CD4-positive, CD25-positive, alpha-beta regulatory T cell (primary cell): ENCODE data around the gene OR7A17. TPM values are rescaled to one million over a fixed set of nuclear protein-coding genes. Genes with fewer than 3 reads are reported as not detected.

Experiments used
- ATAC-seq, 2 donors: fragments of 150-1000 bp; cut with Tn5 transposase; one replicate each; pipeline ENCODE4 v1.10.0; 2021; ENCODE audit warnings: low read depth in 2 of 2, moderate number of reproducible peaks in 2 of 2, moderate library complexity in 1 of 2
- DNase-seq, 3 donors: peaks; one replicate each; pipeline versions ENCODE4 v3.0.0 to v3.0.0-alpha.2; 2012 to 2022; ENCODE audit warnings: mixed read lengths in 1 of 3
- H3K27ac ChIP-seq: one replicate; pipeline ENCODE4 v1.7.0; 2013; ENCODE audit warnings: mild to moderate bottlenecking, low read length; ENCODE audit not compliant: insufficient read depth, poor library complexity, severe bottlenecking
- H3K27me3 ChIP-seq: one replicate; pipeline ENCODE4 v1.7.0; 2013; ENCODE audit warnings: low read length; ENCODE audit not compliant: control insufficient read depth, insufficient read depth
- H3K36me3 ChIP-seq: one replicate; pipeline ENCODE4 v1.7.0; 2013; ENCODE audit warnings: mild to moderate bottlenecking, low read length, moderate library complexity; ENCODE audit not compliant: control insufficient read depth, insufficient read depth
- H3K4me1 ChIP-seq: 2 replicates; pipeline ENCODE4 v1.7.0; 2013; ENCODE audit warnings: mild to moderate bottlenecking, low read length; ENCODE audit not compliant: insufficient read depth, control insufficient read depth, poor library complexity, severe bottlenecking
- H3K4me3 ChIP-seq: one replicate; pipeline ENCODE4 v1.7.0; 2013; ENCODE audit warnings: low read depth, mild to moderate bottlenecking, low read length, moderate library complexity
- H3K9me3 ChIP-seq, 2 experiments: 1 replicate in 1 of 2; 2 replicates in 1 of 2; pipeline ENCODE4 v1.7.0; 2013; ENCODE audit warnings: low read length in 2 of 2, mild to moderate bottlenecking in 1 of 2, moderate library complexity in 1 of 2; ENCODE audit not compliant: control insufficient read depth in 2 of 2
- H3K27ac Mint-ChIP-seq, 3 donors: one replicate each; pipeline ENCODE4 v1.8.0; 2020 to 2022; ENCODE audit warnings: mild to moderate bottlenecking in 3 of 3, mixed read lengths in 3 of 3, moderate library complexity in 2 of 3
- H3K27me3 Mint-ChIP-seq: one replicate; pipeline ENCODE4 v1.8.0; 2022; ENCODE audit warnings: mild to moderate bottlenecking, mixed read lengths
- H3K36me3 Mint-ChIP-seq: one replicate; pipeline ENCODE4 v1.8.0; 2020; ENCODE audit warnings: mixed read lengths
- H3K4me1 Mint-ChIP-seq, 4 donors: one replicate each; pipeline ENCODE4 v1.8.0; 2020 to 2022; ENCODE audit warnings: mixed read lengths in 4 of 4, mild to moderate bottlenecking in 1 of 4
- H3K4me3 Mint-ChIP-seq, 4 donors: one replicate each; pipeline ENCODE4 v1.8.0; 2020 to 2022; ENCODE audit warnings: mild to moderate bottlenecking in 4 of 4, mixed read lengths in 4 of 4, moderate library complexity in 3 of 4
- H3K9me3 Mint-ChIP-seq, 7 donors: one replicate each; pipeline ENCODE4 v1.8.0; 2020 to 2022; ENCODE audit warnings: mixed read lengths in 7 of 7, mild to moderate bottlenecking in 3 of 7, moderate library complexity in 2 of 7
- polyA plus RNA-seq, 4 donors: library from polyadenylated mRNA; unstranded; fragments of 300-500 nt; fragmentation: Illumina TruSeq; gene quantifications; one replicate each; pipeline ENCODE4 v1.2.3, GENCODE V29; 2021
- total RNA-seq: library from RNA; stranded (reverse); gene quantifications from one replicate; pipeline ENCODE4 v1.2.3, GENCODE V29; 2022

Gene OR7A17
- not detected for total RNA-seq
- not detected for polyA plus RNA-seq

DNA sequence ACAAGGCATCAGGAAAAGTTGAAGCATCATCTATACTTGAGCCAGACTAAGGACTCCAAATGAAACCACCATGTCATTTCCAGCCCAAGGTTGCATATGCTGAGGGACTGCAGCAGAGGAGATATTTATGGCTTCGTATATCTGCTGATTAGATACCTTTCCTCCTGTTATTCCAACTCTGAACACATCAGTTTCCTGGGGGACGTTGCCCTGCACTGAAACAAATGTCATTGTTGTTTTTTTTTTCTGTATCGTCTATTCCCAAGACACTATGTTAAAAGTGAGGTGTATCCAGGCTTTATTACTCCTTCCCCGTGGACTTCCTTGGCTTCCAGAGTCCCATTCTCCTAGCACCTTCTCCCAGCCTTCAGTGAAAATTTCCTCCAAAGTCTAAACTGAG lies at the start of gene OR7A17:
OR7A17 (minus strand) TSS at position 101 of the 400 bp plus-strand sequence. CDS start 4,777 bp downstream, outside the sequence.
- H3K27me3 Mint-ChIP-seq, result peaks cover 21% of the 10 kb centered on the region
- Histone ChIP-seq H3K36me3 (no peaks in the 10 kb centered on the region), H3K9me3 (no peaks in the 10 kb centered on the region)

DNA sequence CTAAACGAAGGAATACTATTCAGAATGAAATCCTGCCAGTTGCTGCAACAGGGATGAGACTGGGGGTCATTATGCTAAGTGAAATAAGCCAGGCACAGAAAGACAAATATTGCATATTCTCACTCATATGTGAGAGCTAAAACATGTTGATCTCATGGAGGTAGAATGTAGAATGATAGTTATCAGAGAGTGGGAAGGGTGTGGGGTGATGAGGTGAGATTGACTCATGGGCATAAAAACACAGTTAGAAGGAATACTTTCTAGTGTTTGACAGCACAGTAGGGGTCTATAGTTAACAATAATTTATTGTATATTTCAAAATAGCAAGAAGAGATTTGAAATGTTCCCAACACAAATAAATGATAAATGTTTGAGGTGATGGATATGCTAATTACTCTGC lies 47.6 kb upstream of the OR7A17 start:
- DNase-seq (no peak), ATAC-seq (no peak)
- H3K36me3 ChIP-seq, result no peaks in the 10 kb centered on the region
- H3K27me3 Mint-ChIP-seq, result peaks cover 10% of the 10 kb centered on the region
- H3K27ac ChIP-seq, result no peak overlapping the region
- H3K9me3 Mint-ChIP-seq, result peaks cover 0 to 2% (median 0%) of the 10 kb centered on the region in 7 donors
- H3K27ac Mint-ChIP-seq, result no peak overlapping the region
- H3K4me3 ChIP-seq, result no peak overlapping the region
- H3K9me3 ChIP-seq, result no peaks in the 10 kb centered on the region
- no peaks in the 10 kb centered on the region for H3K4me1 ChIP-seq
- H3K27me3 ChIP-seq, result no peaks in the 10 kb centered on the region
- H3K36me3 Mint-ChIP-seq, result no peaks in the 10 kb centered on the region
- H3K4me1 Mint-ChIP-seq, result no peaks in the 10 kb centered on the region
- H3K4me3 Mint-ChIP-seq, result no peak overlapping the region

More for the DNA sequence above, at the start of gene OR7A17:
- no peak within 1 kb of the TSS for H3K27ac Mint-ChIP-seq
- Histone ChIP-seq H3K4me3 (no peak within 1 kb of the TSS), H3K27me3 (peaks cover 3% of the 10 kb centered on the region), H3K4me1 (peaks cover 5% of the 10 kb centered on the region), H3K27ac (no peak within 1 kb of the TSS)
- DNase-seq, result no peak
- H3K4me3 Mint-ChIP-seq, result no peak within 1 kb of the TSS
- no peaks in the 10 kb centered on the region for H3K9me3 Mint-ChIP-seq
- H3K4me1 Mint-ChIP-seq, result peaks cover 0 to 7% (median 4%) of the 10 kb centered on the region in 4 donors
- no peaks in the 10 kb centered on the region for H3K36me3 Mint-ChIP-seq
- ATAC-seq, result no peak

DNA sequence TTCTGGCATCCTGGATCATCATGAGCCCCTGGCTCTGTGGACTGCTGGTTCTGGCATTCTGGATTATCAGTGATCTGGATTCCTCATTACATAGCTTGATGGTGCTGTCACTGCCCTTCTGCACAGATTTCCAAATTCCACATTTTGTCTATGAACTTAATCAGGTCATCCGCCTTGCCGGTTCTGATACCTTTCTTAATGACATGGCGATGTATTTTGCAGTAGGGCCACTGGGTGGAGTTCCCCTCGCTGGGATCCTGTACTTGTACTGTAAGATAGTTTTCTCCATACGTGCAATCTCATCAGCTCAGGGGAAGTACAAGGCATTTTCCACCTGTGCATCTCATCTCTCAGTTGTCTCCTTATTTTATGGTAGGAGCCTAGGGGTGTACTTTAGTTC lies 30.9 kb upstream of the OR7A17 start:
- Histone ChIP-seq H3K9me3 (peaks cover 4 to 9% of the 10 kb centered on the region in 2 experiments), H3K4me3 (no peak overlapping the region), H3K27me3 (no peaks in the 10 kb centered on the region), H3K36me3 (no peaks in the 10 kb centered on the region), H3K4me1 (no peaks in the 10 kb centered on the region), H3K27ac (no peak overlapping the region)
- Mint-ChIP-seq H3K27ac (no peak overlapping the region), H3K4me3 (no peak overlapping the region), H3K9me3 (peaks cover 0 to 12% (median 6%) of the 10 kb centered on the region in 7 donors), H3K27me3 (peaks cover 6% of the 10 kb centered on the region), H3K36me3 (no peaks in the 10 kb centered on the region), H3K4me1 (no peaks in the 10 kb centered on the region)
- no peak for DNase-seq
- no peak for ATAC-seq

DNA sequence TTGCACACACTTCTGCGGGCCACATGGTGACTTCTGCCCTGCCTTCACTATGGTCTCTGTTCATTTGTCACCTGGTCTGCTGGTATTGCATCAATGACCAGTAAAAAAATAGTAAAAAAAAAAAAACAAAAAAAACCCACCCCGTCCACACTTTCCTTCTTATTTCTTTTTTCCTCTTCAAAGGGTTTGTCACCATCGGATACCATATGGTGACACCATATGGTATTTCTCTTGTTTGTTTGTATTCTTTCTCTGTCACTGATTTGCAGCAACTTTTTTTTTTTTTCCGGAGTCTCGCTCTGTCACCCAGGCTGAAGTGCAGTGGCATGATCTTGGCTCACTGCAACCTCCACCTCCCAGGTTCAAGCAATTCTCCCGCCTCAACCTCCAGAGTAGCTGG lies 29.2 kb upstream of the OR7A17 start:
- no peak overlapping the region for H3K27ac ChIP-seq
- no peaks in the 10 kb centered on the region for H3K36me3 Mint-ChIP-seq
- H3K9me3 ChIP-seq, result peaks cover 4 to 9% of the 10 kb centered on the region in 2 experiments
- no peaks in the 10 kb centered on the region for H3K27me3 ChIP-seq
- H3K4me1 Mint-ChIP-seq, result no peaks in the 10 kb centered on the region
- H3K27me3 Mint-ChIP-seq, result peaks cover 6% of the 10 kb centered on the region
- no peak for ATAC-seq
- H3K9me3 Mint-ChIP-seq, result peaks cover 0 to 12% (median 6%) of the 10 kb centered on the region in 7 donors
- no peaks in the 10 kb centered on the region for H3K36me3 ChIP-seq
- no peak for DNase-seq
- H3K27ac Mint-ChIP-seq, result no peak overlapping the region
- H3K4me3 Mint-ChIP-seq, result no peak overlapping the region
- no peaks in the 10 kb centered on the region for H3K4me1 ChIP-seq
- H3K4me3 ChIP-seq, result no peak overlapping the region

DNA sequence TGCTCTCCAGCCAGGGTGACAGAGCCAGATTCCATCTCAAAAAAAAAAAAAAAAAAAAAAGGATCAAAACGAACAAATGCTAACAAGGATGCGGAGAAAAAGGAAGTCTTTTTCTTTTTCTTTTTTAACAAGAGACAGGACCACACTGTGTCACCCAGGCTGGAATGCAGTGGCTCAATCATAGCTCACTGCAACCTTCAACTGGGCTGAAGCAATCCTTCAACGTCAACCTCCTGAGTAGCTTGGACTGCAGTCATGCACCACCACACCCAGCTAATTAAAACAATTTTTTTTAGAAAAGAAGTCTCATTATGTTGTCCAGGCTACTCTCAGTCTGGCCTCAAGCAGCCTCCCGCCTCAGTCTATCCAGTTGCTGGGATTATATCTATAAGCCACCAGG lies 20.8 kb upstream of the OR7A17 start:
- H3K27me3 ChIP-seq, result peaks cover 10% of the 10 kb centered on the region
- Mint-ChIP-seq H3K4me1 (no peaks in the 10 kb centered on the region), H3K27me3 (peaks cover 5% of the 10 kb centered on the region), H3K4me3 (no peak overlapping the region), H3K36me3 (no peaks in the 10 kb centered on the region), H3K9me3 (no peaks in the 10 kb centered on the region), H3K27ac (no peak overlapping the region)
- no peaks in the 10 kb centered on the region for H3K9me3 ChIP-seq
- DNase-seq, result no peak
- no peak overlapping the region for H3K4me3 ChIP-seq
- ATAC-seq, result no peak
- H3K27ac ChIP-seq, result no peak overlapping the region
- H3K4me1 ChIP-seq, result no peaks in the 10 kb centered on the region
- H3K36me3 ChIP-seq, result no peaks in the 10 kb centered on the region

DNA sequence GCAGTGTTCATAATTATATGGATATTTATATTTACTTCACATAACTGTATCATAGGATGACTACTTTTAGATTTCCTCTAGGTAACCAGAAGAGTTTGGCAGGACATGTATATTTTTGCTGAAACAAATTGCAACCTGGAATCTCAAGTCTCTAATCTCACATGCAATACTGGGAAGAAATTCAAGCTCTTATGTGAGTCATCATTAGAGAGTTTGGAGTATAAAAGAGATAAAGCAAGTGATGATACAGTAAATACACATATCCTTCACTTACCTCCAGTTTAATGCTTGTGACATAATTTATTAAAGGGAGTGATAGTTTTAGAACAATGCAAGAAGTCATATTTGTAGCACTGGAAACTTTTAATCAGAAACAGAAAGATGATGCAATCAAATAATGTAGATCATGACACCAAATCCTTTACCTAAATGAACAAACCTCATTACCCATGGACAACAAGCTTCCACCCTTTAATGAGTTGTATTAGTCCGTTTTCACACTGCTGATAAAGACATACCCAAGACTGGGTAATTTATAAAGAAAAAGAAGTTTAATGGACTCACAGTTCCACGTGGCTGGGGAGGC lies 15.8 kb upstream of the OR7A17 start:
- H3K9me3 Mint-ChIP-seq, result no peaks in the 10 kb centered on the region

DNA sequence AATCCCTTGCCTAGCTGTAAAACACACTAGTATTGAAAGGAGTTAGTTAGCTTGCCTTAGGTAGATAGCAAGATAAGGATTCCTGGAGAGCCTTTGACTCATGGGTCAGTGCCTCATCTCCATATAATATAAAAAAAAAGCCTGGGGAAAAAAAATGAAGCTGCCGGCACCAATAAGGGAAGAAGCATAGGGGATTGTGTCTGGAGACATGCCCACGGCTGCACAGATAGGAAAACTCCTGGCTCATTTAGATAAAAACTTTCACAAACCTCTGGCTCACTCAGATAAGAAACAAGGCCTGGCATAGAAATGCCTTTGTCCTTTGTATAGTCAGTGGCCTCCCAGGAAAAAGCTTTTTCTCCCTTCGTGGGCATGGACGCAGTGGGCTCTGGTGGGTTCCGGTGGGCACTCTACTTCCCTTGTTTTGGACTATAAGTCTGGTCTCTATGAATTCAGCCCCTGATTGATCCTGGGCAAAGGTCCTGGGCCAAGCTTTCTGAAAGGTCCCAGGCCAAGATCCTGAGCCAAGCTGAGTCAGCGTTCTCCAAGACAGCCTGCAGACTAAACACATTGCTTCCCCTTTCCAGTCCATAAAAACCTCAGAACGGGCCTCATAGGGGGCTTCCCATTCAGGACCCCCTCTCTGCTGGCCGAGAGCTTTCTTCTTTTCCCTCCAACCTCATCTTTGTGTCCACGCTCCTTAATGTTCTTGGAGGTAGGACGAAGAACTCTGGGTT lies 4.9 kb upstream of the OR7A17 start:
- Mint-ChIP-seq H3K4me3 (no peak overlapping the region), H3K4me1 (peaks cover 0 to 7% (median 6%) of the 10 kb centered on the region in 4 donors), H3K27ac (no peak overlapping the region), H3K27me3 (peaks cover 25% of the 10 kb centered on the region), H3K36me3 (no peaks in the 10 kb centered on the region), H3K9me3 (peaks cover 0 to 3% (median 0%) of the 10 kb centered on the region in 7 donors)
- no peak for ATAC-seq
- Histone ChIP-seq H3K27me3 (peaks cover 15% of the 10 kb centered on the region), H3K36me3 (no peaks in the 10 kb centered on the region), H3K4me3 (no peak overlapping the region), H3K9me3 (no peaks in the 10 kb centered on the region), H3K4me1 (peaks cover 5% of the 10 kb centered on the region), H3K27ac (no peak overlapping the region)
- DNase-seq, result no peak

More for the DNA sequence above, 15.8 kb upstream of the OR7A17 start:
- no peaks in the 10 kb centered on the region for H3K4me1 Mint-ChIP-seq
- H3K27me3 Mint-ChIP-seq, result peaks cover 34% of the 10 kb centered on the region
- Histone ChIP-seq H3K4me3 (no peak overlapping the region), H3K9me3 (no peaks in the 10 kb centered on the region), H3K27ac (no peak overlapping the region), H3K4me1 (no peaks in the 10 kb centered on the region), H3K27me3 (peaks cover 13% of the 10 kb centered on the region), H3K36me3 (no peaks in the 10 kb centered on the region)
- DNase-seq (no peak), ATAC-seq (no peak)
- no peak overlapping the region for H3K4me3 Mint-ChIP-seq
- H3K27ac Mint-ChIP-seq, result no peak overlapping the region
- H3K36me3 Mint-ChIP-seq, result no peaks in the 10 kb centered on the region
